Skeletal muscle cell (primary cell): ENCODE data around the gene UTP3.
A peak's percentile ranks its signal among the peaks of the same experiment; 100 is the strongest.
"Not testable (repeated sequence)": the region's sequence is repeated elsewhere in the genome, so short reads cannot be mapped to it uniquely, and the experiment has no call there.

Source experiments
- DNase-seq: peaks from one replicate; pipeline ENCODE4 v3.0.0-alpha.2; 2010; ENCODE audit warnings: low read depth
- H3K4me3 ChIP-seq: 2 replicates; pipeline ENCODE4 v1.5.1; 2011; ENCODE audit warnings: low read depth, mild to moderate bottlenecking, control low read depth, low read length, moderate library complexity

Gene UTP3

DNA sequence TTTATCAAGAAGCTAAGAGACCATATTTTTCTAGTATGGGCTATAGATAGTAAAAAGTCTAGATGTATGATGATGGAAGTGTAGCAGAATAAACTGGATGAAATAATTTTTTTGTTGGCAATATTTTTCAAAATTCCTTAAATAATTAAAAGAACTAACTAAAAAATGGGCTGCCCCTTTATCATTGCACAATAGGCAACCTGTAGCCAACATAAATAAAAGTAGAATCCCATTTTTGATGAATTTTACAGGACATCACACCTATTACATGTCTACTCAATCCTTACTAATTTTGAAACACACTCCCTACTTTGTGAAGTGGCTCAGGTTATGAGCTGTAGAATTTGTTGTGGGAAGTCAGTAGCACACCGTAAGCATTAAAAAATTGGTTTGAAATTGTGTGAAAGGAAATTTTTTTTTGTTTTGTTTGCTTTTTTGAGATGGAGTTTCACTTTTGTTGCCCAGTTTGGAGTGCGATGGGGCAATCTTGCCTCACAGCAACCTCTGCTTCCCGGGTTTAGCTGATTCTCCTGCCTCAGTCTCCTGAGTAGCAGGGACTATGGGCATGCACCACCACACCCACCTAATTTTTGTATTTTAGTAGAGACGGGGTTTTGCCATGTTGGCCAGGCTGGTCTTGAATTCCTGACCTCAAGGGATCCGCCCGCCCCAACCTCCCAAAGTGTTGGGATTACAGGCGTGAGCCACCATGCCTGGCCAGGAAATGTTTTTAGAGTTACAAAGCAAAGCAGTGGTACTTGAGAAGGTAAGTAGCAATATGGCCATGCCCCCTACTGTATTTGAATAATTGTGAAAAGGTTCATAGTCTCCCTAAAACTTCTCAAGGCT lies 24.5 kb downstream of the UTP3 start:
- H3K4me3 ChIP-seq: no peak overlapping the region
- DNase-seq: no peak

DNA sequence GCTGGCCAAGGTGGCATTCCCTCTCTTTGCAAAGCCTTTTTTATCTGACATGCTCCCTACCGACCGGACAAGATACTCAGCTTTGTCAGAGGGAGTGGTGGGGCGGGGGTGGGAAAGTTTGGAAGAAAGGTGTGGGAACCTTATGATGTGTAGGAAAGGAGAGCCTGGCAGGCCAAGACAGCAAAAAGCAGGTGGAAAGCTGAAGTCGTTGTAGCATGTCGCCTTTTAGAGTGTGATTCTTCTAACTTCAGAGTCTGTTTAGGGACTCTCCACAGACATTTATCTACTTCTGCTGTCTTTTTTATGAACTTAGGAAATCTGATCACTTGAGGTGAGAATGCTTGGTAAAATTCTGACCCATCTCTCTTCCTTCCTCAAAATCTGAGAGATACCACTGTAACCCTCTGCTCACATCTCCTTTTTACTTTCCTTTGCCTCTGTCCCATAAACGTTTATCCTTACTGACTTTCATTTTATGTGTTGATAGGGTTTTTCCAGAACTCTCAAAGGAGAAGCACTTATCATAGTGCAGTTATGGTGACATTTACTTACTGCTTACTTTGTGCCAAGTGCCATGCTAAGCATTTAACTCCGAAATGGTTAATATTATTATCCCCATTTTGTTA lies 25.2 kb downstream of the UTP3 start:
- no peak overlapping the region for H3K4me3 ChIP-seq
- no peak for DNase-seq

DNA sequence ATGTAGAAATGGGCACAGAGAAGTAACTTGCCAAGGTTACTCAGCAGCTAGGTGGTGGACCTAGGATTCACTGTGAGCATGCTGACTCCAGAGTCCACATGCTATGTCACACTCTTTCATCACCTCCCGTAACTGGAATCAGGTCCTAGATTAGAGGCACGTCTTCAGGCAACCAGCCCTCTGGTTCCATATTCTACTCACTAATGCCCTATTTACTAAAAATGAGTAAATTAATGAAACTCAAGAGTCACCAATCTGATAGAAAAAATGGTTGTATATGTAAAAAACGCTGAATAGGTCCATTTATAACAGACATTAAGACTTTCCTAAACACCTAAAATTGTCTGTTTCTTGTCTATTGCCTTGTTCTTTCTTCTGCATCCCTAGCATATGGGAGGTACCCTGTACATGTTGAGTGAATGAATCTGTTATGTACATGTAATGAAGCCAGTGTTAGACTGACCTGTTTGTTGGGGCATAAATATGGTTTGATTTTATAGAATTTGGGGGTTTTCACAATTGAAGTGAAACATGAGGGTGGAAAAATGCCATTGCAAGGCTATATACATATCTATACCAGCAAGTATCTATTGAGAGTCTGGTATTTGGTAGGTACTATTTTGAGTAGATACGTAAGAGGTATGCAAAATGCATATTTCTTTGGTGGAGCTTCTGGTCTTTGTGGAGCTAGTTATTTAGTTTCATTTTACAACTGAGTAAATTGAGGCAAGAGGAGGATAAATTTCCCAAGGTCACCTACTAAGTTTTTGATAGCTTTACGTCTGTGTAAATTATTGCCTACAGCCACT lies 26.0 kb downstream of the UTP3 start:
- no peak for DNase-seq
- no peak overlapping the region for H3K4me3 ChIP-seq

DNA sequence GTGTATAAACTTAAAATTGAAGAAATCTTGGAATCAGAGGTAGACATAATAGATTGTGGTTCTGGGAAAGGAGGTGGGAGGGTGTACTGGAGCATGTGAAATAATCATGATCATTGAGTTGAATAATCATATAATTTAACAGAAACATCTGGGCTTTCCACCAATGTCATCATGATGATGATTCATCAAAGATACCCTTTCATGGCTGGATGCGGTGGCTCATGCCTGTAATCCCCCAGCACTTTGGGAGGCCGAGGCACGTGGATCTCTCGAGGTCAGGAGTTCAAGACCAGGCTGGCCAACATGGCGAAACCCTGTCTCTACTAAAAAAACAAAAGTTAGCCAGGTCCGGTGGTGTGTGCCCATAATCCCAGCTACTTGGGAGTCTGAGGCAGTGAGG lies 26.8 kb downstream of the UTP3 start:
- H3K4me3 ChIP-seq: no peak overlapping the region
- DNase-seq: no peak

DNA sequence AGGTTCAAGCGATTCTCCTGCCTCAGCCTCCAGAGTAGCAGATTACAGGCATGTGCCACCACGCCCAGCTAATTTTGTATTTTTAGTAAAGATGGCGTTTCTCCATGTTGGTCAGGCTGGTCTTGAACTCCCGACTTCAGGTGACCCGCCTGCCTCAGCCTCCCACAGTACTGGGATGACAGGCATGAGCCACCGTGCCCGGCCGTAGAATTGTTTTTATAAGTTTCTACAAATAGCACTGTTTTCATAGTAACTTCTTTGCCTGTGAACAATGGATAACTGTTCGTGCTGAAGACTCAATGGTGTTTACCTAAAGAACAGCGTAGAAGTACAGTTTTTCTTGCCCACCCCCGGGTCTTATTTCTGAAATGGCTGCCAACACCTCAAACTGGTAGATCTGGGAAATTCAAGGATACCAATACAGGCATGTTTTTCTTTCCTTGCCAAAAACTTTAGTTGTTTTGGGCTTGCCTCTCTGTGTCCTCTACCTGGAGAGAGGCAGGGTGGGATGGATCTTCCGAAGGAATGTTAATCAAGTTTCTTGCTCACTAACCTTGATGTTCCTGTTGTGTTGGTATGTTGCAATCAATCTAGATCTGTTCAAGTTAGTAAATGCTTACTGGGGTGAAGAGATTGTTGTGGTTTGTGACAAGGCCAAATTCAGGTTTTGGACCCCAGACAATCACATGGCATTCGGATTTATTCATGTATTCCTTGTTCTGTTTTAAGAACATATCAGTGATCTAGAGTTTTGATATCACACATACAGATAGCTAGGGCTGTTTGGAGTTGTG lies 30.7 kb downstream of the UTP3 start:
- H3K4me3 ChIP-seq: no peak overlapping the region

DNA sequence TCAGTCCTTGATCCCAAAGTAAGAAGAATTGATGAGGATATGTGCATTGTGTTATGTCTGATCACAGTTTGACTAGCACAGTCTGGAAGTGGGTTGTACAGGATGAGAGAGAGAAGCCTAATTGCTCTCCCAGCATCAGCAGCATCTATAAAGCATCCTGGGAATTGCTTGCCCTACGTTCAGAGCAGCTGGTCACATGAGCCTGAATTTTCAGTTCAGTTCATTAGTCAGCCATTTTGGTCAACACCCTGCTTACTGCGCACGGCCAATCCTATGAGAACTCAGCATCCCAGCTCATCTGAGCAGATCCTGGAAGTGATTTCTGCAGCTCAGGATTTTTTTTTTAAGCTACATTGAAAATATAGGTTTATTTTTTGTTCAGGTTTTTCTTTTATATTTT lies 33.4 kb downstream of the UTP3 start, which contains the start of gene RUFY3:
TSS of gene RUFY3 (plus strand) at position 218 of the 400 bp plus-strand sequence. CDS start 610 bp downstream, outside the sequence.
- DNase-seq: peak; percentile 92
- H3K4me3 ChIP-seq: peak within 1 kb of the TSS; percentile 52

More for the DNA sequence above, 30.7 kb downstream of the UTP3 start:
- DNase-seq: no peak

DNA sequence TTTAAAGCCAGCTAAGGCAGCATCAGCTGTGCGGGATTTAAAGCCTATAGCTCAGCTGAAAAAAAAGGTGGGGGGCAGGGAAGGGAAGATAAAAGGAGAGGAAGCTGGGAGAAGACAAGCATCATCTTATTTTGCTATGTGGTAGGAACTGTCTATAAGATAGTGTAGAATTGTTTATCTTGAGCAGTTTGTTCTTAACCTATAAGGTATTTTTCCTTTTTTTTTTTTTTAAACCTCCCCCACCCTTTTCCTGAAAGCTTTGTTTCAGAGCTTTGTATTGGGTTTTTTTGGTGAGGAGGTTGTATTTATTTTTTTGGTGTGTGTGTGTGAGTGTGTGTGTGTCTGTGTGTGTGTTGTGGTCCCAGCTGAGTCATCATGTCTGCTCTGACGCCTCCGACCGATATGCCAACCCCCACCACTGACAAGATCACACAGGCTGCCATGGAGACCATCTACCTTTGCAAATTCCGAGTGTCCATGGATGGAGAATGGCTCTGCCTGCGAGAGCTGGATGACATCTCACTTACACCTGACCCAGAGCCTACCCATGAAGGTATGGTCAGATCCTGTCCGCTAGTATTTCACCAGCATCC lies 34.0 kb downstream of the UTP3 start:
- H3K4me3 ChIP-seq: peak overlapping the region; percentile 52
- no peak for DNase-seq

DNA sequence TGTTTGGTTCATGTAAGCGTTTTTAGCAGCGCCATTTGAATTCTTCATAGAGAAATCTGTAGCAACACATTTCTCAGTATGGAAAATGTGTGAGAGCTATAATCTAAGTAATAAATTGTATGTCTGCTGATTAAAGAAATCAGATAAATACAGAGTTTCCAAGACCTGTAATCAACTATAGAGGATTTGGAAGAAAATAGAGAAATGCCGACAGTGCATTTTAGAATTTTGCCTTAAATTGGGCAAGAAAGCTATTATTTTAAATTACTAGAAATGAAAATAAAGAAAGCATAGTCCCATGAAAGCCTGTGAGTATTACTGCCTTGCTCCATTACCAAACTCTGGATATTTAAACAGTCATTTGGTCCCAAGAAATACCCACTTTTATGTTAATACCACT lies 36.1 kb downstream of the UTP3 start:
- H3K4me3 ChIP-seq: no peak overlapping the region
- no peak for DNase-seq

DNA sequence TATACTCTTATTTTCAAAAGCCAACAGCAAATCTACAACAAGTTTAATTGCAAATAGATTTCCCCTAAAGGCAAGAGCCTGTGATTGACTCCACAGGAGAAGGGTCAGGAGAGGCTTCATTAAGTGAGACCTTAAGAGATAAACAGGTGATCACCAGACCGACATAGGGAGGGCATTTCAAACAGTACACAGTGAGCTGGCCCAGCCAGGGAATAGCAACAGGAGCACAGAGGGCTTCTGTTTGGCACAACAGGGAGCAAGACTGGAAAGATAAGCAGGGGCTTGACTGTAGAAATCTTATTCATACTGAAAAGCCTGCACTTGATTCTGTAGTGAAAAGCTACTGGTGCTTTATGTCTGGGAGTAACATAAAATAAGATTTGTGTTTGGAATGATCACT lies 37.3 kb downstream of the UTP3 start:
- H3K4me3 ChIP-seq: no peak overlapping the region

DNA sequence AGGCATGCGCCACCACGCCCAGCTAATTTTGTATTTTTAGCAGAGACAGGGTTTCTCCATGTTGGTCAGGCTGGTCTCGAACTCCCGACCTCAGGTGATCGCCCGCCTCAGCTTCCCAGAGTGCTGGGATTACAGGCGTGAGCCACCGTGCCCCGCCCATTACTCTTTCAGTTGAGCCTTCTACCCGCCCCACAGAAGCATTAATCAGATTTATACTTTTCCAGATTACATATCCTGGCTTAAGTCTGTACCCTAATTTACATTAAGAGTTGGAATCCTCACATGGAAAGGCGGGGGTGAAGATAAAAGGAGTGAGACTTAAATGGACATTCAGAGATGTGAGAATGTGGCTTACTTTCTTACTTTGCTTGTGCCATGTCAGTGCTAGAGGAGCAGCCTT lies 38.2 kb downstream of the UTP3 start:
- not testable (repeated sequence) for DNase-seq, H3K4me3 ChIP-seq

More for the DNA sequence above, 37.3 kb downstream of the UTP3 start:
- DNase-seq: no peak

DNA sequence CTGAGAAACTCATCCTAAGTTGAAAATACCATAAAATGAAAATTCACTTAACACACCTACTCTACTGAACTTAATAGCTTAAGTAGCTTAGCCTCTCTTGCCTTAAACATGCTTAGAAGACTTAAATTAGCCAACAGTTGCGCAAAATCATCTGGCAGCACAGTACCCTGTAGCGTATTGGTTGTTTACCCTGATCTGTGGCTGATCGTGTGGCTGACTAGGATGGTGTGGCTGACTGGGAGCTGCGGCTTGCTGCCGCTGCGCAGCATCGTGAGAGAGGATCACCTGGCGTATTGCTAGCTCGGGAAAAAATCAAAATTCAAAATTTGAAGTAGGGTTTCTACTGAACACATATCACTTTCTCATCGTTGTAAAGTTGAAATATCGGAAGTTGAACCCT lies 39.8 kb downstream of the UTP3 start:
- no peak overlapping the region for H3K4me3 ChIP-seq
- no peak for DNase-seq

DNA sequence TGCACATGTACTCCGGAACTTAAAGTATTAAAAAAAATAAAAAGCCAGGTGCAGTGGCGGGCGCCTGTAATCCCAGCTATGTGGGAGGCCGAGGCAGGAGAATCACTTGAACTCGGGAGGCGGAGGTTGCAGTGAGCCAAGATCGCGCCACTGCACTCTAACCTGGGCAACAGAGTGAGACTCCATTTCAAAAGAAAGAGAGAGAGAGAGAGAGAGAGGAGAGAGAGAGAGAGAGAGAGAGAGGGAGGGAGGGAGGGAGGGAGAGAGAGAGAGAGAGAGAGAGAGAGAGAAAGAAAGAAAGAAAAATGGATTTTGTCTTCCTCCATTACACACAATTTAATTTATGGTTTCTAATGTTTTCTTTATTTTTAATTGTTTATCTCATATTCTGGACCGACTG lies 44.5 kb downstream of the UTP3 start:
- not testable (repeated sequence) for DNase-seq, H3K4me3 ChIP-seq

DNA sequence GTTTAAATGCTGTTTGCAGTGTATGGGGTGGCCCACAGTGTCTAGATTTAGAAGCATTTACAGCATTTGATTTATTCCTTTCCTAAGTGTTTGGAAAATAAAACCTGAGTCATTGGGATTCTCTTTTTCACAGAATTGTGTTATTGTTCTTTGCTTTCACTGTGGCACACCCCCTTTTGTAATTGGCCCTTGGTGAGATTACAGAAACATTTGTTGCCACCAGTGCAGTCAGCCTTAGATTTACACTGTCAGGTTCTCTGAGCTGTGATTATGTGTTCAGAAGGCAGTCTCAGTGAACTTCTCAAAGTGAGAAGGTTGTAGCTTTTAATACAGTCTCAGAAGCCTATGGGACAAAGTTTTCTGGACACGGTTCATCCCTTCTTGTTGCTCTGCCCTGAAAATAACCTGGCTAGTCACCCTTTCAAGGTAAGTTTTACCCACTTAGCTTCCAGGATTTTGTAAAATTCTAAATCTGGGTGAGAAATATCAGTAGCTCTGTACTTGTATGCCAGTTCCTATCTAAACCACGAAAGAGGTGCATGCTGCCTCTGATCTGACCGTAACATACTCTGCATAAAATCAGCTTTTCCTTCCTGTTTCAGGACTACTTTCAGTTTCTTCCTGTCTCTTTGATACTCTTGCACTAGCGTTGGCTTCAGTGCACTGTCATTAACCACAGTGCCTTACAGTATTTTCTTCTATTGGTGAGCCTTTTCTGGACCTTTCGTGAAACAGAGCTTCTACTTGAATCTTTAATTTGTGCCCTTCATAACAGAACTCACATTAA lies 46.0 kb downstream of the UTP3 start:
- no peak for DNase-seq
- peak overlapping the region; percentile 37 for H3K4me3 ChIP-seq

DNA sequence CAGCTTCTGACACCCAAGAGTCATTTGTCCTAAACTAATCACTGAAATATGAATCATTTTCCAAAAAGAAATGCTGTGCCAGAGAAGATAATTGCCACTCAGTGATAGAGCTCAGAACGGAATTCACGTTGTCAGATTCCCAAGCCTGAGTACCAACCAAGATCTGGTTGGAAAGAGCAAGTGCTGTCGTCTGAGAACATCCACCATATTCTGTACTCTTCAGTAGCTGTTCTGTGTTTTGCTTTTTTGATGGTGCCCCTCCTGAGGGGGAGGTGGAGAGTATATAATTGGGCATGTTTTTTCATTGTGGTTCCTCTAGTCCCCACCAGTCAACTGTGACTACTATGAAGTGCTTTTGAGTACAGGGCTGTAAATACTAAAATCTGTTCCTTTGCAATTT lies 46.6 kb downstream of the UTP3 start:
- DNase-seq: no peak
- H3K4me3 ChIP-seq: peak overlapping the region; percentile 37

DNA sequence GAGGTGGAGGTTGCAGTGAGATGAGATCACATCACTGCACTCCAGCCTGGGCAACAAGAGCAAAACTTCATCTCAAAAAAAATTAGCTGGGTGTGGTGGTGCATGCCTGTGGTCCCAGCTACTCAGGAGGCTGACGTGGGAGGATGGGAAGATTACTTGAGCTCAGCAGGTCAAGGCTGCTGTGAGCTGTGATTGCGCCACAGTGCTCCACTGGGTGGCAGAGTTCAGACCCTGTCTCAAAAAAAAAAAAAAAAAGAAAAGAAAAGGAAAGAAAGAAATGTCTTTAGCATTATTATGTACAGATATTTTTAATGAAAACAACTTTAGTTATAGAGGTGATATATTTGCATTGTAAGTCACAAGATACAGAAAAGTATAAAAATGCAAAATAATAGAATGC lies 47.6 kb downstream of the UTP3 start:
- H3K4me3 ChIP-seq, DNase-seq: not testable (repeated sequence)

DNA sequence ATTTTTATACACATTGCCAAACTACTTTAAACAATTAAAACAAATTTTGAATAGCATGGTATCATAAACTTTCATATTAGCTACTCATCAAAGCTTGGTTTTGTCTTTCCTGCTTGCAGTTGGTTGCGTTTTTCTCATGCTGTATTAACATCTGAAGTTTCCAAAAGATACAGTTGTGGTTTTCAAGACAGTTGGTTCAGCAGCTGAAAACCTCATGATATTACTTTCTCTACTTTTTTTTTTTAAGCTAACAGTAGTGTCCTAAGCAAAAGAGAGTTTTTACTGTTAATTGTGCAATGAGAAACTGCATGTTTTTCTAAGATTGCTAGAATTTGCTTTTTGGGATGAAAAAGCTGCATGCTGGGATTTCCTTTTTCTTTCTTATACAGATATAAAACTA lies 48.7 kb downstream of the UTP3 start:
- H3K4me3 ChIP-seq: no peak overlapping the region
- no peak for DNase-seq

DNA sequence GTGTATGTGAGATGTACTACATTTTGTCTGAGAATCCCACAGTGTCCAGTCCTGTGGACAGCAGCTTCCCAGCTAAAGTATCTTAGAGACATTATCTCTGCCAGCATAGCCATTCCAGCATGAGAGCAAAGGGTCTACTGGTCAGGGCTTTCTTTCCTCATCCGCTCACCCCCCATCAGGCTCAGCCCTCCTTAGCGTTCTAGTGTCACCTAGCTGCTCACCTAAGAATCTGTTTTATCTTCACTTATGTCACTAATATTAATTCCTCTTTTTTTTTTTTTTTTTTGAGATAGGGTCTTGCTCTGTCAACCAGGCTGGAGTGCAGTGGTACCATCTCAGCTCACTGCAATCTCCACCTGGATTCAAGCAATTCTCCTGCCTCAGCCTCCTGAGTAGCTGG lies 49.1 kb downstream of the UTP3 start:
- H3K4me3 ChIP-seq: no peak overlapping the region
- DNase-seq: no peak
